ENCODE results near the gene FAM216B.

DNA sequence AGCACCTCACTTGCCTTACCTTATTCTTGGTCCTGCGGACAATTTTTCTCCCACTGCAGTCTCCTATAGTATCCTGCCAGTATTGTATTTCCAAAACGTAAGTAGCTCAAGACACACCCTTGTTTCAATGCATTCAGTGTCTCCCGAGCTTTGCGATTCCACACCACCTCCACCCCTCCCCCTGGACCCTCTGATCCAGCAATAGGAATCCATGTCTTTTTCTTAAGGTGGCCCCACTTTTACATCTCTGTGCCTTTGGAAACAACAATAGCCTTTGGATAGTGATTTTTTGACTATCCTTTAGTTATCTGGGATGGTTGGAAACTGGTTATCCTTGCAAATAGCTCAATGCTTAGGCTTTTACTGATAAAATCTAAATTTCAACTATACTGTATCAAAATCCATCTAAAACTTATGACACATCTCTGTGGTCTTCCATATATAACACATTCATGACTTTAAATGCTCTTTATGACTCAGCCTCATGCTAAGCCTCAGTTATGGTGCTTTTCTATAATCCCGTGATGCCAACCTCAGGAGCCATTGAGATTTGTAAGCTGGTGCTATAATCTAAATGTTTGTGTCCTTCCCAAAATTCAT, 27.1 kb downstream of the FAM216B start:
- TF ChIP-seq, protein P1, sequence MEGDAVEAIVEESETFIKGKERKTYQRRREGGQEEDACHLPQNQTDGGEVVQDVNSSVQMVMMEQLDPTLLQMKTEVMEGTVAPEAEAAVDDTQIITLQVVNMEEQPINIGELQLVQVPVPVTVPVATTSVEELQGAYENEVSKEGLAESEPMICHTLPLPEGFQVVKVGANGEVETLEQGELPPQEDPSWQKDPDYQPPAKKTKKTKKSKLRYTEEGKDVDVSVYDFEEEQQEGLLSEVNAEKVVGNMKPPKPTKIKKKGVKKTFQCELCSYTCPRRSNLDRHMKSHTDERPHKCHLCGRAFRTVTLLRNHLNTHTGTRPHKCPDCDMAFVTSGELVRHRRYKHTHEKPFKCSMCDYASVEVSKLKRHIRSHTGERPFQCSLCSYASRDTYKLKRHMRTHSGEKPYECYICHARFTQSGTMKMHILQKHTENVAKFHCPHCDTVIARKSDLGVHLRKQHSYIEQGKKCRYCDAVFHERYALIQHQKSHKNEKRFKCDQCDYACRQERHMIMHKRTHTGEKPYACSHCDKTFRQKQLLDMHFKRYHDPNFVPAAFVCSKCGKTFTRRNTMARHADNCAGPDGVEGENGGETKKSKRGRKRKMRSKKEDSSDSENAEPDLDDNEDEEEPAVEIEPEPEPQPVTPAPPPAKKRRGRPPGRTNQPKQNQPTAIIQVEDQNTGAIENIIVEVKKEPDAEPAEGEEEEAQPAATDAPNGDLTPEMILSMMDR (conservative IDR thresholded peaks at IDR 0.05; ENCODE audit: low read depth, low read length) = no peak
- TF ChIP-seq EZH2 (IDR thresholded peaks at IDR 0.05; ENCODE audit: borderline replicate concordance, low read depth, low read length, poor library complexity, severe bottlenecking) = no peak
